Inferior parietal cortex (tissue), 1 donor: ENCODE results near the gene LAYN.

Source experiments
- DNase-seq: peaks from one replicate; pipeline ENCODE4 v3.0.0-alpha.2; 2016; ENCODE audit errors: extremely low spot score

LAYN gene

DNA sequence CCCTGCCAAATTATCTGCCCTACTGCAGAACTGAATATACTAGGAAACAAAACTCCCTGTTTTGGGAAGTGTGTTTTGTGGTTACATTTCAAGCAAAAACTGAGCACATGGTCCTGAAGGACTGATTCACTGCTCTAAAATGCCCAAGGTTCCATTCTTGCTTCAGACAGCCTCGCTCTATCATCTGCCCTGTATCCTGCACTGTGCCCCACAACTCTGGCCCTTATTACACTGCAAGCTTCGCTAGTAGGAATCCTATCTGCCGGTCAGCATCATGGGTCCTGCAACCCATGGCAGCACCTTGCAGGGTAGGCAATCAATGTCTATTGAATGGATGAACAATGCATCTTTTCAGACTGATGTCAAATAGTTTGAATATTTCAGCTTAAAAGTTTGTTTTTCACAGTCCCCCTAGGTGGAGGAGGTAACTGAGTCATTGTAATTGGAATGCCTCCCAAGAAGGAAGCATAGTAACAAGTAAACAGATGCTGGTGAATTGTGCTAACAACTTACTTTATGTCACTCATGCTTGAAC is 21.3 kb downstream of the LAYN start:
- DNase-seq: no peak

DNA sequence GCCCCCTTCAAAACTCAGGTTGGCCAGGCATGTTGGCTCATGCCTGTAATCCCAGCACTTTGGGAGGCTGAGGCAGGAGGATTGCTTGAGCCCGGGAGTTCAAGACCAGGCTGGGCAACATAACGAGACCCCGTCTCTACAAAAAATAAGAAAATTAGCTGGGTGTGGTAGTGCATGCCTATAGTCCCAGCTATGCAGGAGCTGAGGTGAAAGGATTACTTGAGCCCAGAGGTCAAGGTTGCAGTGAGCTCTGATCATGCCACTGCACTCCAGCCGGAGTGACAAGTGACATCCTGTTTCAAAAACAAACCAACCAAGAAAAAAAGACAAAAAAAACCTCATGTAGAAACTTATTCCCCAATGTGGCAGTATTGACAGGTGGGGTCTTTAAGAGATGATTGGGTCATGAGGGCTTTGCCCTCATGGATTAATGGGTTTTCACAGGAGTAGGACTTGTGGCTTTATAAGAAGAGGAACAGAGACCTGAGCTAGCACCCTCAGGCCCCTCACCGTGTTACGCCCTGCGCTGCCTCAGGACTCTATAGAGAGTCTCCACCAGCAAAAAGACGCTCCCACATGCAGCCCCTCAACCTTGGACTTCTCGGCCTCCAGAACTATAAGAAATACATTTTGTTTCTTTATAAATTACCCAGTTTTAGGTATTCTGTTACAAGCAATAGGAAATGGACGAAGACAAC is 22.3 kb downstream of the LAYN start:
- no peak for DNase-seq

- DNase-seq: peak; percentile 90
These were observed 24.7 kb downstream of the LAYN start for GRCh38 chr11:111565114-111565720.

DNA sequence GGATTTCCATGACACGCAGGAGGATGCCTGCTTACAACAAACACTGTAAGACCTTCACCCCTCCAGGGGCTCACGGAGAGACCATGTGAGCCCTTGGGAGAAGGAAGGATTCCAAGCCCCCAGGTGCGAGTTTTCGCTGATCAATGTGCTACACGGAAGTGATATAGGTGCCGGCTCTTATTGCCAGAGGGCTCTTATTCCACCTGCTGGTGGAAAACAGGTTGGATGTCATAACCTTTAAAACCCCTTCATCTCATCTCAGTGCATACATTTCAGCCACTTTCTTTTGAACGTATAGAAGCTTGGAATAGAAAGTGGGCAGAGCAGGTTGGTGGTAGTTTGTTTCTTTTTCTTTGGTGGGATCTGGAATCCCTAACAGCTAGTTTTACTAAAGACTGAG is 25.8 kb downstream of the LAYN start:
- DNase-seq: no peak

DNA sequence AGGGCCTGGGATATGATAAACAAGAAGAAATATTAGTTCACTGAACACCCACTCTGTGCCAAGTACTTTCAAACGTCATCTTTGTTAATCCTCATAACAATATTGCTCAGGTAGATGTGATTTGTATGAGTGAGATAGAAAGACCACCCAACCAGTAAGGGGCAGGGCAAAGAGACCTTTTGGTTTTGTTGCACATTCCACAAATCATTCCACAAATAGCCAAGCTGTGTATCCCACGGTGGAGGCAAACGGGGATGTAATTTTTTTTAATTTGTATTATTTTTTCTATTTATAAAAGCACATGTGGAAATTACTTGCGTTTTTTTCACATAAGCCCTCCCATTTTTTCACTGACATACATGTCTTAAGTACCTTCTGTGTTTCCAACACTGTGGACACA is 29.0 kb downstream of the LAYN start:
- DNase-seq: no peak

- DNase-seq: no peak
These were observed 30.3 kb downstream of the LAYN start for GRCh38 chr11:111570796-111571195.

DNA sequence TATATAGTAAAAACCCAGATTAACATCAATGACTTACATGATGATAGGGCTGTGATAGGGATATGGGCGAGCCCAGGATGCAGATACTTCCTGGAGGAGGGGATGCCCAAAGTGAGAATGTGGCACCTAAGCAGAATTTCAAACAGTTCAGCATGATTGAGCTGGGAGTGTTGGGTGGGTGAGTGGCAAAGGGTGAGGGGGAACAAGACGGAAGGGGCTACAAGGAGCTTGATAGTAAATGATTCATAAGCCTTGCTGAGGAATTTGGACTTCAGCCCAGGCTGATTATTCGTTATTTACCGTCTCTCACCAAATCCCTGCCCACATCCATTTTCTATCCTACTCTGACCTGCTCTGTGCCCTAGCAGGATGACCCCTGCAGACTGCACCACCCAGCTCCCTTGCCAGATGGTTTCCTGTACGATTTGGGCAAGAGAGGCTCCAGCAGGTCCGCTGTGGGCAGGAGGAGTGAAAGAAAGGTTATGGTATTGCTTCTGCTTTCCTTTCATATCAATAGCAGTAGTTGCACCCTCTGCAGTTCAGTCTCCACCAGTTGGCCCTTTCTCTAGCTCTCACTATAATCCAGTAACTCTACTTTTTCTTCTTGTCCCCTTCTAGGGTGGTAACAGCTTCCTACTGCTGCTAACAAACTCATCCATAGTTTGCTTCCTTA is 31.4 kb downstream of the LAYN start:
- no peak for DNase-seq

- no peak for DNase-seq
These were observed 32.1 kb downstream of the LAYN start for GRCh38 chr11:111572581-111572980.

DNA sequence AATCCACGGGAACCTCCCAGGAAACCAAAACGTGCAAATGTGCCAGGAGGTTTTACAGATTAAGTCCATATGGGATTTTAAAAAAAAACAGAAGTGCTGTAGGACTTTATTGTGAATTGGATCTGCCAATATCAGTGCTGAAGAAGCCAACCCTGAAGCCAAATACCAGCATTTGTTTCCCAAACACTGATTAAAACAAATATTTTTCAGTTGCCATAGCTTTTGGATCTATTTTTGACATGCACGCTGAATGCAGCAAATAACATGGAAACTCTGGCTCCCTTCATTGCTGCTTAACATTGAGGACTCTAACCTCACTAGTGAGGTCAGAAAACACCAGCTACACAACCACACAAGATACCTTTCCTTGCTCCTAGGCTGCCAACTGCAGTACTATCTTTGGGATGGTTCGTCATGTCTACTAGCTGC is 33.3 kb downstream of the LAYN start:
- no peak for DNase-seq

- no peak for DNase-seq
These were observed 34.1 kb downstream of the LAYN start for GRCh38 chr11:111574373-111575225.

- DNase-seq: no peak
These were observed 35.2 kb downstream of the LAYN start for GRCh38 chr11:111575740-111576139.

- no peak for DNase-seq
These were observed 37.3 kb downstream of the LAYN start for GRCh38 chr11:111577821-111578220.

DNA sequence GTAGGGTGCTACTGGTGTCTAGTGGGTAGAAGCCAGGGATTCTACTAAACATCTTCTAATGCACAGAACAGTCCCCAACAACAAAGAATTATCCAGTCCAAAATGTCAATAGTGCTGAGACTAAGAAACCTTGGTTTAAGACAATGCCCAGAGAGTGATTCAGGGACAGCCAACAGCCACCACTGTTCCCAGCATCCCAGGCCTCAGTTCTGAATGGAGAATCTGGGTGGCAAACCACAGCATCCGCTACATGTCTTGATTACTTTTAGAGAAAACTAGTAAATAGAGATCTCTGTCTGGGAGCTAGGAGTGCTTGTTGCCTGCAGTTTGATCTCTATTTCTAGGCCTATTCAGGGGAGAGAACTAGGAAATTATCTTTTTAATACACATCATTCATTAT is 40.8 kb downstream of the LAYN start:
- no peak for DNase-seq

DNA sequence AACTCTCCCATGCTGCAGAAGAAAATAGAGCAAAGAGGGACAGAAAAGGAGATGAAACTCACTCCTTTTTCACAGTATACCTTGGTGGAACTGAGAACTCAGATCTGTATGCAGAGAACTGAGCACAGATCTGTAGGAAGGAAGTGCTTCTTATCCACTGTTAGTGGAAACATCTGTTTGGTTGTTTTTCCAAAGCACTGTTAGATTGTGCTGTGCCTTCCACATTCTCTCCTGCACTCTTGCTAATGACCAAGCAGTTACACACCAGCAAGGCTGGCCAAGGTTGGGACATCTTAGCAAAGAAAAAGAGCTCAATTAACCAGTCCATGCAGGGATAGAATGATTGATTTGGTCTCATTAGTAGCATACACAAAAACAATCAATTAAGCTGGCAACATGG is 41.6 kb downstream of the LAYN start:
- no peak for DNase-seq

DNA sequence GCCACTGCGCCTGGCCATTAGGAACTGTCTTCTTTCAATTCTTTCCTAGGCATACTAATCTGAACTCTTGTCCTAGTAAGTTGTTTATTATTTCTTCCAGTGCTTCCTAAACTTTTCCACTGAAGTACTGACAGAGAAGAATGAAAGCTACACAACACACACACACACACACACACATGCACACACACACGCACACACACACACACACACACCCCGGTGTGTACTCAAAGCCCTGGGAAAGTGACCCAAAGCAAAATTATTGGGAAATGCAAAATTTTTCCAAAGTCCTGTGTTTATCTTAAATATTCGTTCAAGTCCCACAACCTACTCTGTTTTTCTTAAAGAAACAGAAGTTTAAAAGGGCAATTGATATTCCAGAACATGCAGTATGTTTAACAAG is 42.4 kb downstream of the LAYN start:
- no peak for DNase-seq

GRCh38 chr11:111585371-111585770 is 44.9 kb downstream of the LAYN start:
- DNase-seq: no peak

DNA sequence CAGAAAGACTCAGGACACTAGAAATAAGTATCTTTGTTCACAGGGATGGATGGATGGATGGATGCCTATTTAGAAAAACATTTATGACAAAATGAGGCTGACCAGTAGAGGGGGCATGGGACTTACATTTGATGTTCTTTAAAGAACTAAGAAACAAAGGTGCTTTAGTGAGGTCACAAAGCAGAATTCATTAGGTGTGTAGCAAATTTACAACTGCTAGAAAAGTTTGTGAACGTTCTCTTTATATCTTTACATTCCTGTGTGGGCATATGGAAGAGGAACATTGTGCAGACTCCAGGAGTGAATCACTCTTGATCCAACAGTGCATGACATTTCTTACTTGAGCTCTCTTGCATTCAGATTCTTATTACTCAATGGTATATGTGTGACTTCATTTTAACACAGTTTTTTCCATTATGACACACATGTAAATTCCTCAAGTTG is 45.9 kb downstream of the LAYN start:
- DNase-seq: peak; percentile 70

- no peak for DNase-seq
These were observed 48.6 kb downstream of the LAYN start for GRCh38 chr11:111589114-111589513.

GRCh38 chr11:111589886-111590499 is 49.5 kb downstream of the LAYN start:
- no peak for DNase-seq

DNA sequence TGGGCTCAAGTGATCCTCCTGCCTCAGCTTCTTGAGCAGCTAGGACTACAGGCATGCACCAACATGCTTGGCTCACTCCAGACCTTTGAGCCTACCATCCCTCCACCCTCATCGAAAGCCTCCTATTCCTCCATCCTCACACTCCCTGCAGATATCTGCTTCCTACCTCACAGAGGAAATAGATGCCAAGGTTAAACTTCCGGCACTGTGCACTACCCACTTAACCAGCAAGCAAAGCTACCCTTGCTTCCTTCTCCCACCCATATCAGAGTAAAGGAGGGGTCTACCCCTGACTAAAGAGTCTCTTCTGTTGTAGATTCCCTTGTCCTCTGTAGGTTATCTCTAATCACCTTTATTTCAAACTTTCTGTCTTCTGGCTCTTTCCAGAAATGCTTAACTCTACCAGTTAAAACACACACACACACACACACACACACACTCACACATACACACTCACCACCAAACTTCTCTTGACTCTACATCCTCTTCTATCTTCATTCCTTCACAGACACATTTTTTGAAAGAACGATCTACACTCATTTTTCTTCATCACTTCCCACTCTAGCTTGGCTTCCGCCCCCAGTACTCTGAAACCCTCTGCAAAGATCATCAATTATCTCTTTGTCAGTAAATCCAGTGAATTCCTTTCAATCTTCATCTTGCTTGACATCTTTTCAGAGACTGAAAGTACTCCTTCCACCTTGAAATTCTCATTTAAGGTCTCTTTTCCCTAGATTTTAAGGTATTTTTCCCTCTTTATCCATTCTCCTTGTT is 50.9 kb downstream of the LAYN start:
- DNase-seq: no peak

- no peak for DNase-seq
These were observed 52.0 kb downstream of the LAYN start for GRCh38 chr11:111592491-111592890.
